ENCODE results near the gene CABP7.

The CABP7 gene

GRCh38 chr22:29719899-29720645, at the start of gene CABP7:
CABP7 (plus strand) TSS chr22:29720003; CDS start chr22:29720425, 422 bp downstream.
- TF ChIP-seq, protein P1, sequence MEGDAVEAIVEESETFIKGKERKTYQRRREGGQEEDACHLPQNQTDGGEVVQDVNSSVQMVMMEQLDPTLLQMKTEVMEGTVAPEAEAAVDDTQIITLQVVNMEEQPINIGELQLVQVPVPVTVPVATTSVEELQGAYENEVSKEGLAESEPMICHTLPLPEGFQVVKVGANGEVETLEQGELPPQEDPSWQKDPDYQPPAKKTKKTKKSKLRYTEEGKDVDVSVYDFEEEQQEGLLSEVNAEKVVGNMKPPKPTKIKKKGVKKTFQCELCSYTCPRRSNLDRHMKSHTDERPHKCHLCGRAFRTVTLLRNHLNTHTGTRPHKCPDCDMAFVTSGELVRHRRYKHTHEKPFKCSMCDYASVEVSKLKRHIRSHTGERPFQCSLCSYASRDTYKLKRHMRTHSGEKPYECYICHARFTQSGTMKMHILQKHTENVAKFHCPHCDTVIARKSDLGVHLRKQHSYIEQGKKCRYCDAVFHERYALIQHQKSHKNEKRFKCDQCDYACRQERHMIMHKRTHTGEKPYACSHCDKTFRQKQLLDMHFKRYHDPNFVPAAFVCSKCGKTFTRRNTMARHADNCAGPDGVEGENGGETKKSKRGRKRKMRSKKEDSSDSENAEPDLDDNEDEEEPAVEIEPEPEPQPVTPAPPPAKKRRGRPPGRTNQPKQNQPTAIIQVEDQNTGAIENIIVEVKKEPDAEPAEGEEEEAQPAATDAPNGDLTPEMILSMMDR (IDR thresholded peaks at IDR 0.05; ENCODE audit: low read depth, low read length): no peak
- no peak for DNase-seq (ENCODE audit: extremely low read depth, low read depth)

DNA sequence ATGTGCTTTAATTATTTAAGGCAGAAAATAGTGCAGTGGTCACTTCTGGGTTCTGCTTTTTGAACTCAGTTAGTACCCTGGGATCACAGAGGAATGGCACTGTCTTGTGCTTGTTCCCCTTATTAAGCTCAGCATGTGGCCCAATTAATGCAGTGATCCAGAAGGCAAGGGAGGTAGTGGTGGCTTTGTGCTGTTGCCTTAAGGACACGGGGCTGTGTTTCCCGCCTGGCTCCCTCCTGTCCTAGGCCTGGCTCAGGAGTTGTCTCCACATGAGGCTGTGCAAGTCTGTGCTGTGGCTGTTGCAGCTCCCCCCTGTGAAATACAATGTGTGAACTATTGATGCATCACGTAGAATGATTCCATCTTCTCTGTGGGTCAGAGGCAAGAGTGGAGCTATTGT, 49.2 kb upstream of the CABP7 start:
- TF ChIP-seq, protein P1 (IDR thresholded peaks at IDR 0.05; ENCODE audit: low read depth, low read length): no peak
- DNase-seq (ENCODE audit: extremely low read depth, low read depth): no peak

DNA sequence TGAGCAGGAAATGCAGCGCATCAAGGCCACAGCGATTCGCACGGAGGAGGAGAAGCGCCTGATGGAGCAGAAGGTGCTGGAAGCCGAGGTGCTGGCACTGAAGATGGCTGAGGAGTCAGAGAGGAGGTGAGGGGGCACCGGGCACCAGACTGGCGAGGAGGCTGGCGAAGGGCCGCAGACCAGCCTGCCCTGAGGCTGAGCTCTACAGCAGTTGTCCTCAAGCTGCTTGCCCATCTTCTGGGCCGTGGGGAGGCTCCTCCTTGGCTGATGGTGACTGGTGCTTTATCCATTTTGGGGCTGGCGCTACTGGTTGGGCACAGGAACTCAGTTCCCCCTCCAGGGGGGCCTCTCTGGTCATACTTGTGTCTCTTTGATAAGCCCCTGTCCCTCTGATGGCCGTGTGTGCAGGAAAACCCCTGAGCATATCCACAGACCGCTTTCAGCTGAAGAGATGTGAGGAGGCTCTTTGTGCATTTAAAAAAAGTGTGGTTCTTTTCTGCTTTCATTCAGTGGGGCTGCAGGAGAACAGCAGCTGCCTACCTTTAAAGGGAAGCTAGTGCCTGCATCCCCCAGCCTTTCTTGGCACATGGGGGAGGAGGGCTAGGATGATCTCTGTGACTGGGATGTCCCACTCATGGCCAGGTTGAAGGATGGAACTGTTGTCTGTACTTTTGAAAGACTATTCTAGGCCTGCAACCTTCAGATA, 46.3 kb upstream of the CABP7 start:
- TF ChIP-seq, protein P1 (IDR thresholded peaks at IDR 0.05; ENCODE audit: low read depth, low read length): no peak

DNA sequence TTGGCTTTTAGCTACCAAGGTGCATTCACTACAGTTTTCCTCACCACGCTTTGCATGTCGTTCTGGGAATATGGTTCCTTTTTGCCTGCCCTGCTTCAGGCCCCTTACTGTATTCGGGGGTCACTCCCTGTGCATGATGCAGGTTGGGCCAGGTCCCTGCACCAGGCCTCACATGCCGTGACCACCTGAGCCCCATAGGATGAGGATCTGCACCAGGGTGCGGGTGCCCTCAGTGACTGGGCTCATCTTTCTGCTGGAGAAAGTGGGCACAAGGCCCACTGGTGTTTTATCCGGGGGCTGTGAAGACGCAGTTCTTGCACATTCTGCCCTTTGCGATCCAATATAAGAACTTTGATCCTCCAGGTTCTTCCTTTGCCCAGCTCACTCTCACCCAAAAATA, 45.7 kb upstream of the CABP7 start:
- DNase-seq (ENCODE audit: extremely low read depth, low read depth): no peak
- TF ChIP-seq, protein P1 (IDR thresholded peaks at IDR 0.05; ENCODE audit: low read depth, low read length): no peak

More for the DNA sequence above, 46.3 kb upstream of the CABP7 start:
- DNase-seq (ENCODE audit: extremely low read depth, low read depth): no peak

GRCh38 chr22:29679316-29679715, 40.5 kb upstream of the CABP7 start:
- DNase-seq (ENCODE audit: extremely low read depth, low read depth): no peak
- TF ChIP-seq, protein P1 (IDR thresholded peaks at IDR 0.05; ENCODE audit: low read depth, low read length): no peak

GRCh38 chr22:29683536-29683935, 36.3 kb upstream of the CABP7 start:
- no peak for DNase-seq (ENCODE audit: extremely low read depth, low read depth)
- TF ChIP-seq, protein P1 (IDR thresholded peaks at IDR 0.05; ENCODE audit: low read depth, low read length): no peak

- DNase-seq (ENCODE audit: extremely low read depth, low read depth): no peak
- TF ChIP-seq, protein P1 (IDR thresholded peaks at IDR 0.05; ENCODE audit: low read depth, low read length): no peak
Observed at GRCh38 chr22:29684244-29684643, 35.6 kb upstream of the CABP7 start.
